RWPE2 (cell line): ENCODE data around the gene SRP54.

Experiments
- ATAC-seq: fragments of 200-7000 bp; cut with Tn5 transposase; 3 replicates; pipeline ENCODE4 v1.9.1; 2021; ENCODE audit warnings: low read depth
- DNase-seq: peaks from one replicate; pipeline ENCODE4 v3.0.0-alpha.2; 2020; ENCODE audit warnings: low spot score
- H3K27ac ChIP-seq: fragments of 450-650 bp; 2 replicates; pipeline ENCODE4 v1.5.1; 2017; ENCODE audit warnings: mild to moderate bottlenecking; ENCODE audit not compliant: poor library complexity, severe bottlenecking
- H3K27me3 ChIP-seq: fragments of 250-450 bp; sonication (Bioruptor Pico); 2 replicates; pipeline ENCODE4 v1.5.1; 2021; ENCODE audit warnings: mild to moderate bottlenecking, moderate library complexity; ENCODE audit not compliant: insufficient read depth, poor library complexity, severe bottlenecking
- H3K36me3 ChIP-seq: fragments of 250-450 bp; sonication (Bioruptor Pico); 2 replicates; pipeline ENCODE4 v1.5.1; 2020; ENCODE audit warnings: low read depth, mild to moderate bottlenecking, moderate library complexity
- H3K4me1 ChIP-seq: fragments of 250-450 bp; sonication (Bioruptor Pico); 2 replicates; pipeline ENCODE4 v1.5.1; 2021; ENCODE audit warnings: mild to moderate bottlenecking, moderate library complexity; ENCODE audit not compliant: insufficient read depth, poor library complexity, severe bottlenecking
- H3K4me3 ChIP-seq: fragments of 250-450 bp; sonication (Bioruptor Pico); 2 replicates; pipeline ENCODE4 v1.5.1; 2021; ENCODE audit warnings: mild to moderate bottlenecking, moderate library complexity; ENCODE audit not compliant: severe bottlenecking
- H3K9me3 ChIP-seq: fragments of 250-450 bp; sonication (Bioruptor Pico); 2 replicates; pipeline ENCODE4 v1.5.1; 2021; ENCODE audit warnings: mild to moderate bottlenecking, moderate library complexity; ENCODE audit not compliant: severe bottlenecking
- TF ChIP-seq, protein P1 (sequence below): fragments of 450-650 bp; IDR thresholded peaks from one replicate; pipeline ENCODE4 v1.5.1; 2017; ENCODE audit warnings: mild to moderate bottlenecking, moderate library complexity; ENCODE audit not compliant: poor library complexity, severe bottlenecking

Gene SRP54

DNA sequence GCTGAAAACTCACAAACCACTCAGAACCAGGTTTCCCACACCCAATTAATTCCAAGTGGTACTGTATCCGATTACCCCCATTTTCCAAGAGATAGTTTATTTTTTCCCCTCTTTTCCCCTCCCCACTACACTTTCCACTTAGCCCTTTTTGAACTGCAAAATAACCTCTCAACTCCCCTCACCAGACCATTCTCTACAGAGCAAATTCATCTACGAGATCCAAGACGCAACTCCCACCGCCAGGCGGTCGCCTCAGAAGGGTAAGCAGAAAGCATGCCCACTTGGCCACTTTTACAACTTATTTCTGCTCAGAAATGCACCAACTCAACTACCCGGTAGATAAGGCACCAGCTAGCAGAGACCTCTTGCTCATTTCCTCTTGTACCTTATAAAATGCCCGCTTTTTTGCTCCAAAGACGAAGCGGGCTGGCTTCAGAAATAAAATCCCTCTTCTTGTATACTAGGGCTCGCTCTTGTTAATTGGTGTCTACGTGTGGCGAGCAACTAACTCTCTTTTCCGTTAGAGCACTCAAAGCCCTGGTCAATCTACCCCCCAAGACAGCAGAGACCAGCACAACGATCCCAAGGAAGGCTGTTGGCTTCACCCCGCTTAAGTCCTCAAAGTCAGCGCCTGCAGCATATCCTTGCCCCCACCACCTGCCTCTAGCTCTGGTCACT lies 910 bp upstream of the SRP54 start:
- peaks cover 6% of the 10 kb centered on the region for H3K4me1 ChIP-seq
- TF ChIP-seq, protein P1, sequence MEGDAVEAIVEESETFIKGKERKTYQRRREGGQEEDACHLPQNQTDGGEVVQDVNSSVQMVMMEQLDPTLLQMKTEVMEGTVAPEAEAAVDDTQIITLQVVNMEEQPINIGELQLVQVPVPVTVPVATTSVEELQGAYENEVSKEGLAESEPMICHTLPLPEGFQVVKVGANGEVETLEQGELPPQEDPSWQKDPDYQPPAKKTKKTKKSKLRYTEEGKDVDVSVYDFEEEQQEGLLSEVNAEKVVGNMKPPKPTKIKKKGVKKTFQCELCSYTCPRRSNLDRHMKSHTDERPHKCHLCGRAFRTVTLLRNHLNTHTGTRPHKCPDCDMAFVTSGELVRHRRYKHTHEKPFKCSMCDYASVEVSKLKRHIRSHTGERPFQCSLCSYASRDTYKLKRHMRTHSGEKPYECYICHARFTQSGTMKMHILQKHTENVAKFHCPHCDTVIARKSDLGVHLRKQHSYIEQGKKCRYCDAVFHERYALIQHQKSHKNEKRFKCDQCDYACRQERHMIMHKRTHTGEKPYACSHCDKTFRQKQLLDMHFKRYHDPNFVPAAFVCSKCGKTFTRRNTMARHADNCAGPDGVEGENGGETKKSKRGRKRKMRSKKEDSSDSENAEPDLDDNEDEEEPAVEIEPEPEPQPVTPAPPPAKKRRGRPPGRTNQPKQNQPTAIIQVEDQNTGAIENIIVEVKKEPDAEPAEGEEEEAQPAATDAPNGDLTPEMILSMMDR, result peak; percentile 24
- H3K36me3 ChIP-seq, result peaks cover 15% of the 10 kb centered on the region
- peak overlapping the region; percentile 78 for H3K27ac ChIP-seq
- peak; percentile 27 for ATAC-seq
- no peak for DNase-seq
- H3K9me3 ChIP-seq, result no peaks in the 10 kb centered on the region
- peak overlapping the region; percentile 54 for H3K4me3 ChIP-seq
- no peaks in the 10 kb centered on the region for H3K27me3 ChIP-seq

DNA sequence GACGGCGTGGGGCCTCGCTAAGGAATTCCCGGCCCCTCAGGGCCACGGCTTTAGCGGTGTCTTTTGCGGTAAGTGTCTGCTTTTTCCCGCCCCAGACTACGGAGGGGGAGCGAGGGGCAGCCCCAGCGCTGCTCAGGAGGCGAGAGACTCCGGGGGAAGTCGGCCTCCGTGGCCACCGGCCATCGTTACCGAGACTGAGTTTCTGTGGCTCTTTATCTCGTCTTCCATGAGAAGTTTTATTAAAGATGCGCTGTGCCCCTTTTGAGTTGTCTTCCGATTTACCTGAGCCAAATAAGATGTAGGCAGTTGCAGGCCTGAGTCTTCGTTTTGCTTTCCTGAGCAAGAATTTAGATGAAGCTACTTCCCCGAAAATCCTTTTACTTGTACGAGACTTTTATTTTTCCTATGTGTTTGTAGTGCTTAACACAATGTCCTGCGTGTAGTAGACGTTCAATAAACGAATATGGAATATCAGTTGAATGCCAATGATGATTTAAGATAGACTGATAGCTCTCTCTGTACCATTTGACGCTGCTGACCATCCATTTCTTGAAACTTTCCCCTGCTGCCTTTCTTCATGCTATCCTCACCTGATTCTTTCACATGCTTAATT lies 462 bp downstream of the SRP54 start:
- Histone ChIP-seq H3K27me3 (no peaks in the 10 kb centered on the region), H3K27ac (peak overlapping the region; percentile 78), H3K36me3 (peaks cover 15% of the 10 kb centered on the region), H3K9me3 (no peaks in the 10 kb centered on the region), H3K4me3 (peak overlapping the region; percentile 54), H3K4me1 (peaks cover 6% of the 10 kb centered on the region)
- DNase-seq (no peak), ATAC-seq (peak; percentile 35)
- TF ChIP-seq, protein P1, result no peak

GRCh38 chr14:34983786-34984185 lies 994 bp downstream of the SRP54 start:
- TF ChIP-seq, protein P1, result no peak
- Histone ChIP-seq H3K27me3 (no peaks in the 10 kb centered on the region), H3K4me1 (peaks cover 6% of the 10 kb centered on the region), H3K27ac (peak overlapping the region; percentile 78), H3K36me3 (peaks cover 15% of the 10 kb centered on the region), H3K4me3 (peak overlapping the region; percentile 54), H3K9me3 (no peaks in the 10 kb centered on the region)
- ATAC-seq (no peak), DNase-seq (no peak)

- H3K4me1 ChIP-seq, result no peaks in the 10 kb centered on the region
- H3K36me3 ChIP-seq, result peaks cover 15% of the 10 kb centered on the region
- TF ChIP-seq, protein P1, result no peak
- ATAC-seq, result no peak
- H3K27ac ChIP-seq, result no peak overlapping the region
- H3K27me3 ChIP-seq, result no peaks in the 10 kb centered on the region
- H3K9me3 ChIP-seq, result no peaks in the 10 kb centered on the region
- no peak for DNase-seq
- no peak overlapping the region for H3K4me3 ChIP-seq
Measured at GRCh38 chr14:34985740-34986139, 2.9 kb downstream of the SRP54 start.

- Histone ChIP-seq H3K27me3 (no peaks in the 10 kb centered on the region), H3K36me3 (peaks cover 15% of the 10 kb centered on the region), H3K27ac (no peak overlapping the region), H3K4me1 (no peaks in the 10 kb centered on the region), H3K4me3 (no peak overlapping the region), H3K9me3 (no peaks in the 10 kb centered on the region)
- no peak for DNase-seq
- no peak for ATAC-seq
- TF ChIP-seq, protein P1, result no peak
Measured at GRCh38 chr14:34987180-34987579, 4.4 kb downstream of the SRP54 start.
